PC-9 (cell line): Measurements from ENCODE around the gene ZYG11B. TPM values are rescaled to one million over a fixed set of nuclear protein-coding genes. Genes with fewer than 3 reads are reported as not detected.
"Not testable (repeated sequence)": the region's sequence is repeated elsewhere in the genome, so short reads cannot be mapped to it uniquely, and the experiment has no call there.

ENCODE experiments used
- BruUV-seq: library from RNA; stranded (reverse); fragments of 400-500 nt; replicated peaks from 2 replicates; lab custom pipeline; 2021; lab: Mats Ljungman, UMichigan
- CTCF ChIA-PET: fragments of 300-600 bp; sonication (Branson Sonifier 250); formaldehyde crosslinking; loops from one replicate; lab custom pipeline; 2022; ENCODE audit warnings: antibody characterized with exemption; lab: Charles Lee
- POLR2A ChIA-PET: fragments of 300-600 bp; sonication (Branson Sonifier 250); formaldehyde crosslinking; loops from one replicate; lab custom pipeline; 2022; ENCODE audit warnings: antibody characterized with exemption; ENCODE audit not compliant: unreplicated experiment; lab: Charles Lee
- DNase-seq, 2 experiments: peaks; one replicate each; pipeline versions ENCODE4 v3.0.0 to v3.0.0-alpha.2; 2015 to 2022; ENCODE audit warnings: mixed read lengths in 1 of 2
- H2AFZ ChIP-seq: fragments of 200-600 bp; sonication (generic); 2 replicates; pipeline ENCODE4 v1.8.1; 2017; ENCODE audit warnings: antibody characterized with exemption
- H3F3A ChIP-seq: fragments of 200-600 bp; sonication (generic); 2 replicates; pipeline ENCODE4 v1.8.1; 2017; ENCODE audit warnings: antibody characterized with exemption, mild to moderate bottlenecking, low read depth; ENCODE audit not compliant: insufficient read depth
- H3K27ac ChIP-seq: fragments of 200-600 bp; sonication (generic); 2 replicates; pipeline ENCODE4 v1.6.1; 2016; ENCODE audit warnings: mixed run types
- H3K27me3 ChIP-seq: fragments of 200-600 bp; sonication (generic); 2 replicates; pipeline ENCODE4 v1.6.1; 2016; ENCODE audit warnings: low read depth, mixed run types; ENCODE audit not compliant: insufficient read depth
- H3K36me3 ChIP-seq: fragments of 200-600 bp; sonication (generic); 2 replicates; pipeline ENCODE4 v1.6.1; 2016; ENCODE audit warnings: low read depth, mixed run types
- H3K4me1 ChIP-seq: fragments of 200-600 bp; sonication (generic); replicated peaks from 2 replicates; pipeline ENCODE4 v1.6.1; 2016; ENCODE audit warnings: mixed run types; ENCODE audit not compliant: insufficient read depth
- H3K4me2 ChIP-seq: fragments of 200-600 bp; sonication (generic); 2 replicates; pipeline ENCODE4 v1.6.1; 2017; ENCODE audit warnings: mixed run types
- H3K4me3 ChIP-seq: fragments of 200-600 bp; sonication (generic); 2 replicates; pipeline ENCODE4 v1.6.1; 2016; ENCODE audit warnings: mixed run types
- H3K79me2 ChIP-seq: fragments of 200-600 bp; sonication (generic); 2 replicates; pipeline ENCODE4 v1.6.1; 2017; ENCODE audit warnings: low read depth, mixed run types
- H3K9me2 ChIP-seq: fragments of 200-600 bp; sonication (generic); 2 replicates; pipeline ENCODE4 v1.8.1; 2017; ENCODE audit warnings: mild to moderate bottlenecking; ENCODE audit not compliant: insufficient read depth
- H3K9me3 ChIP-seq: fragments of 200-600 bp; sonication (generic); 2 replicates; pipeline ENCODE4 v1.8.1; 2016; ENCODE audit warnings: low read depth; ENCODE audit not compliant: insufficient read depth
- H4K20me1 ChIP-seq: fragments of 200-600 bp; sonication (generic); 2 replicates; pipeline ENCODE4 v1.8.1; 2017; ENCODE audit not compliant: insufficient read depth
- EZH2 ChIP-seq: fragments of 200-600 bp; sonication (generic); IDR thresholded peaks from 2 replicates; pipeline ENCODE4 v1.8.0; 2017; ENCODE audit warnings: antibody characterized with exemption, low read depth
- intact Hi-C: fragments of 100-400 bp; cut with micrococcal nuclease; formaldehyde crosslinking; loops from one replicate; pipeline ENCODE4 v1.10.0; 2022; ENCODE audit not compliant: unreplicated experiment
- total RNA-seq: library from RNA; stranded (reverse); gene quantifications from 2 replicates; pipeline ENCODE4 v1.2.3, GENCODE V29; 2021
- TF ChIP-seq, protein P1 (sequence below): fragments of 200-600 bp; sonication (generic); conservative IDR thresholded peaks from 2 replicates; pipeline ENCODE4 v1.6.1; 2017; ENCODE audit warnings: mixed run types, antibody characterized with exemption, mild to moderate bottlenecking, moderate library complexity

The ZYG11B gene
- total RNA-seq, 1 experiment from 2014 or later = 21.4 TPM

DNA sequence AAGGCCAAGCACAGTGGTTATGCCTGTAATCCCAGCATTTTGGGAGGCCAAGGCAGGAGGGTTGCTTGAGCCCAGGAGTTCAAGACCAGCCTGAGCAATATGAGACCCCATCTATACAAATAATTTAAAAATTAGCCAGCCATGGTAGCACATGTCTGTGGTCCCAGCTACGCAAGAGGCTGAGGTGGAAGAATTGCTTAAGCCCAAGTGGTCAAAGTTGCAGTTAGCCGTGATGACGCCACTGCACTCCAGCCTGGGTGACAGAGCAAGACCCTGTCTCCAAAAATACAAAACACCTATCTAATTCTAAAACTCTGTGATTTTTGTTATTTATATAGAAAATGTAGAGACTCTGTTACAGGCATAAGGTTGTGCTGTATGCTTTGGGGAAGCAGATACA, 72.1 kb downstream of the ZYG11B start:
- Histone ChIP-seq H3K9me3 (no peaks in the 10 kb centered on the region), H3K9me2 (no peaks in the 10 kb centered on the region), H3K27me3 (no peaks in the 10 kb centered on the region), H2AFZ (no peak overlapping the region), H3F3A (no peaks in the 10 kb centered on the region), H3K36me3 (0 out of 2 replicates have a peak, but pooled peaks cover 4% of the 10 kb centered on the region), H3K27ac (no peak overlapping the region), H3K4me3 (no peak overlapping the region), H3K79me2 (no peaks in the 10 kb centered on the region), H3K4me2 (no peak overlapping the region), H3K4me1 (no peaks in the 10 kb centered on the region), H4K20me1 (no peaks in the 10 kb centered on the region; the same call in 1 of the 2 replicates)
- POLR2A ChIA-PET = no interaction called here
- no peak for TF ChIP-seq EZH2
- TF ChIP-seq, protein P1, sequence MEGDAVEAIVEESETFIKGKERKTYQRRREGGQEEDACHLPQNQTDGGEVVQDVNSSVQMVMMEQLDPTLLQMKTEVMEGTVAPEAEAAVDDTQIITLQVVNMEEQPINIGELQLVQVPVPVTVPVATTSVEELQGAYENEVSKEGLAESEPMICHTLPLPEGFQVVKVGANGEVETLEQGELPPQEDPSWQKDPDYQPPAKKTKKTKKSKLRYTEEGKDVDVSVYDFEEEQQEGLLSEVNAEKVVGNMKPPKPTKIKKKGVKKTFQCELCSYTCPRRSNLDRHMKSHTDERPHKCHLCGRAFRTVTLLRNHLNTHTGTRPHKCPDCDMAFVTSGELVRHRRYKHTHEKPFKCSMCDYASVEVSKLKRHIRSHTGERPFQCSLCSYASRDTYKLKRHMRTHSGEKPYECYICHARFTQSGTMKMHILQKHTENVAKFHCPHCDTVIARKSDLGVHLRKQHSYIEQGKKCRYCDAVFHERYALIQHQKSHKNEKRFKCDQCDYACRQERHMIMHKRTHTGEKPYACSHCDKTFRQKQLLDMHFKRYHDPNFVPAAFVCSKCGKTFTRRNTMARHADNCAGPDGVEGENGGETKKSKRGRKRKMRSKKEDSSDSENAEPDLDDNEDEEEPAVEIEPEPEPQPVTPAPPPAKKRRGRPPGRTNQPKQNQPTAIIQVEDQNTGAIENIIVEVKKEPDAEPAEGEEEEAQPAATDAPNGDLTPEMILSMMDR = no peak
- CTCF ChIA-PET = no interaction called here
- intact Hi-C loops = no loop called here
- no peak for DNase-seq
- no TSS peak for BruUV-seq

DNA sequence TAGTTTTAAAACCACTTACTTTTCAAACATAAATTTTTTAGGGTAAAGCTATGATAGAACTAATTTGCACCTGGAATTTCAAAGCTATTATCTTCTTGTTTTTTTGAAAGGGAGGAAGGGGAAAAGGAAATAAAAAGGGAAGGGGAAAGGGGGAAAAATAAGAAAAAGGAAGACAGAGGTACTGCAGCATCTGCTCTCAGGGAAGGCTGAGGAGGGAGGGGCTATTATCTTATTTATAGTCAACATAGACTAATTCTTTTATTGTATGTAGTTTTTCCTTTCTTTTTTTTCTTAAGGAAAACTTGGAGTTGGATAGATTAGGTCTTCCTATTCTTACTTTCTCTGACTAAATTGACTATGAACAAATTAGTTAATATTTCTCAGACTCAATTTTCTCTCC, 74.8 kb downstream of the ZYG11B start:
- H3K4me2 ChIP-seq = no peak overlapping the region
- H3K27me3 ChIP-seq = no peaks in the 10 kb centered on the region
- H3K4me1 ChIP-seq = no peaks in the 10 kb centered on the region
- H3K36me3 ChIP-seq = 0 out of 2 replicates have a peak, but pooled peaks cover 4% of the 10 kb centered on the region
- no peak overlapping the region for H3K27ac ChIP-seq
- intact Hi-C loops = no loop called here
- no peaks in the 10 kb centered on the region for H3F3A ChIP-seq
- H3K4me3 ChIP-seq = no peak overlapping the region
- H4K20me1 ChIP-seq = no peaks in the 10 kb centered on the region; the same call in 1 of the 2 replicates
- H3K79me2 ChIP-seq = no peaks in the 10 kb centered on the region
- POLR2A ChIA-PET = interaction anchor here (0.6 kb wide), 1 partner anchor 35 kb away, joined by 19 read pairs; no protein-coding TSS in a partner anchor
- CTCF ChIA-PET = interaction anchor here (0.5 to 1.1 kb wide), 2 partner anchors 105 to 121 kb away, joined by 3 to 6 read pairs; partner anchors contain the start of gene ECHDC2
- H2AFZ ChIP-seq = no peak overlapping the region
- no peaks in the 10 kb centered on the region for H3K9me3 ChIP-seq
- H3K9me2 ChIP-seq = no peaks in the 10 kb centered on the region
- TF ChIP-seq EZH2 = no peak
- TF ChIP-seq, protein P1 = no peak
- no peak for DNase-seq
- no TSS peak for BruUV-seq

DNA sequence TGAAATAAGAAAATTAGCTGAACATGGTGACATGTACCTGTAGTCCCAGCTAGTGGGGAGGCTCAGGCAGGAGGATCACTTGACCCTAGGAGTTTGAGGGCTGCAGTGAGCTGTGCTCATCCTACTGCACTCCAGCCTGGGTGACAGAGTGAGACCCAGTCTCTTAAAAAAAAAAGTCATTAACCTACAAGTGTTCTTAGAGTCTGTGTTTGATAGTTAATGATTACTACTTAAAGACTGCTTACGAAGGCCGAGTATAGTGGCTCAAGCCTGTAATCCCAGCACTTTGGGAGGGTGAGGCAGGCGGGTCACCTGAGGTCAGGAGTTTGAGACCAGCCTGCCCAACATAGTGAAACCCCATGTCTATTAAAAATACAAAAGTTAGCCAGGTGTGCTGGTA, 77.8 kb downstream of the ZYG11B start:
- not testable (repeated sequence) for H3K27me3 ChIP-seq, H3K27ac ChIP-seq, H2AFZ ChIP-seq

DNA sequence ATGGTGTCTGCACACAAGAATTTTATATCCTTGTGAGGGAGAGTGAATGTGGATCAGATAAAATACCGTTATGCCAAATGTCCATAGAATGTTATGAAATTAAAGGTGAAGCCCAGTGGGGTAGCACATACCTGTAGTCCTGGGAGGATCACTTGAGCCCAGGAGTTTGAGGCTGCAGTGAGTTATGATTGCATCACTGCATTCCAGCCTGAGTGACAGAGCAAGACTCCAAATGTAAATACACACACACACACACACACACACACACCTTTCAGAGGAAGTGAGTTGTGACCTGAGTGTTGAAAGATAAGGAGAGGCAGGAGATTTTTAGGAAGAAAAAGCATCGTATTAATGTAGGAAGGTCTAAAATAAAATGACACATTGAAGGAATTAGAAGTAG, 88.2 kb downstream of the ZYG11B start:
- Histone ChIP-seq H3K27ac (0 out of 2 replicates have a peak overlapping the region, but pooled peaks have one; percentile 18), H3K4me3 (no peak overlapping the region), H3K9me3 (no peaks in the 10 kb centered on the region), H3K79me2 (no peaks in the 10 kb centered on the region), H4K20me1 (no peaks in the 10 kb centered on the region), H2AFZ (no peak overlapping the region), H3K4me2 (no peak overlapping the region), H3K4me1 (peaks cover 10% of the 10 kb centered on the region; the same call in 1 of the 2 replicates), H3K9me2 (no peaks in the 10 kb centered on the region), H3K36me3 (peaks cover 3% of the 10 kb centered on the region; the same call in 1 of the 2 replicates), H3K27me3 (no peaks in the 10 kb centered on the region), H3F3A (peaks cover 7% of the 10 kb centered on the region)
- peak; percentile 7 to 70 for DNase-seq
- POLR2A ChIA-PET = no interaction called here
- CTCF ChIA-PET = no interaction called here
- no TSS peak for BruUV-seq
- TF ChIP-seq, protein P1 = no peak
- TF ChIP-seq EZH2 = no peak
- intact Hi-C loops = no loop called here

More for the DNA sequence above, 77.8 kb downstream of the ZYG11B start:
- POLR2A ChIA-PET, DNase-seq, CTCF ChIA-PET, H3K9me3 ChIP-seq, H3K4me2 ChIP-seq, H3K36me3 ChIP-seq, H3K4me3 ChIP-seq, BruUV-seq, H3F3A ChIP-seq, H3K79me2 ChIP-seq, intact Hi-C loops, H3K4me1 ChIP-seq, H3K9me2 ChIP-seq, H4K20me1 ChIP-seq: not testable (repeated sequence)

DNA sequence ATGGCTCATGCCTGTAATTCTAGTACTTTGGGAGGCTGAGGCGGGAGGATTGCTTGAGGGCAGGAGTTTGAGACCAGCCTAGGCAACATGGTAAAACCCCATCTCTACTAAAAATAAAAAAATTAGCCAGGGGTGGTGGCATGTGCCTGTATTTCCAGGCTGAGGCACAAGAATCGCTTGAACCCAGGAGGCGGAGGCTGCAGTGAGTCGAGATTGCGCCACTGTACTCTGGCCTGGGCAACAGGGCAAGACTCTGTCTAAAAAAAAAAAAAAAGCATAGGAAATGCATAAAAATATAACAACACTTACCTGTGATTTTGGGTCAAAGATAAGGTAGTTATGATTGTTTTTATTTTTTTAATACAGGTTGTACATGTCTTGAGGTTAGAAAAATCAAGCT, 94.6 kb downstream of the ZYG11B start:
- H3K27ac ChIP-seq, H2AFZ ChIP-seq, H3K9me2 ChIP-seq, H3K27me3 ChIP-seq, H3K79me2 ChIP-seq, POLR2A ChIA-PET, H3K36me3 ChIP-seq, H3K4me3 ChIP-seq, intact Hi-C loops, H3K9me3 ChIP-seq, H4K20me1 ChIP-seq, DNase-seq, H3F3A ChIP-seq, H3K4me1 ChIP-seq, H3K4me2 ChIP-seq, CTCF ChIA-PET, BruUV-seq: not testable (repeated sequence)
